DOHH2 (cell line): ENCODE data around the gene SMIM3.

ENCODE experiments used
- EZH2phosphoT487 ChIP-seq: fragments of 200-600 bp; sonication (generic); IDR thresholded peaks from 2 replicates; pipeline ENCODE4 v1.6.1; 2017; ENCODE audit warnings: borderline replicate concordance, mild to moderate bottlenecking, antibody characterized with exemption, low read length, moderate library complexity, mixed read lengths
- TF ChIP-seq, protein P1 (sequence below): fragments of 200-600 bp; sonication (generic); IDR thresholded peaks from one replicate; pipeline ENCODE4 v1.5.1; 2014; ENCODE audit warnings: antibody characterized with exemption, mild to moderate bottlenecking, low read depth, low read length; ENCODE audit not compliant: poor library complexity, severe bottlenecking

DNA sequence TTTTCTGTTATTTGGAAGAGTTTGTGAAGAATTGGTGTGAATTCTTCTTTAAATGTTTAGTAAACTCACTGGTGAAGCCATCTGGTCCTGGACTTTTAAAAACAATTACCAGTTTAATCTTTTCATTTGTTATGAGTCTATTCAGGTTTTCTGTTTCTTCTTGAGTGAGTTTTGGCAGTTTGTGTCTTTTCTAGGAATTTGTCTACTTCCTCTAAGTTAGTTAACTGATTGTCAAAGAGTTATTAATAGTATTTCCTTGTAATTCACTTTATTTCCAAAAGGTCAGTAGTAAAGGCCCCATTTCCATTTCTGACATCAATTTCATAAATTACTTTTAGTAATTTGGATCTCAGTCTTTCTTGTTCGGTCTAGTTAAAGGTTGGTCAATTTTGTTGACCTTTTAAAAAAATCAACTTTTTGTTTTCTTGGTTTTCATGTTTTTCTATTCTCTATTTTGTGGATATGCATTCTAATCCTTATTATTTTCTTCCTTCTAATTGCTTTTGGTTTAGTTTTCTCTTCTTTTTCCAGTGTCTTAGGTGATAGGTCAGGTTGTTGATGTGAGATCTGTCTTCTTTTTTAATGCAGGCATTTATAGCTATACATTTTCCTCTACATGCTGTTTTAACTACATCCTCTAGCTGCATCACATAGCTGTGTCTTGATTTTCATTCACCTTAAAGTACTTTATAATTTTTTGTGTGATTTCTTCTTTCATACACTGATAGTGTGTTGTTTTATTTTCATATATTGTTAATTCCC, 7.3 kb upstream of the SMIM3 start:
- TF ChIP-seq, protein P1, sequence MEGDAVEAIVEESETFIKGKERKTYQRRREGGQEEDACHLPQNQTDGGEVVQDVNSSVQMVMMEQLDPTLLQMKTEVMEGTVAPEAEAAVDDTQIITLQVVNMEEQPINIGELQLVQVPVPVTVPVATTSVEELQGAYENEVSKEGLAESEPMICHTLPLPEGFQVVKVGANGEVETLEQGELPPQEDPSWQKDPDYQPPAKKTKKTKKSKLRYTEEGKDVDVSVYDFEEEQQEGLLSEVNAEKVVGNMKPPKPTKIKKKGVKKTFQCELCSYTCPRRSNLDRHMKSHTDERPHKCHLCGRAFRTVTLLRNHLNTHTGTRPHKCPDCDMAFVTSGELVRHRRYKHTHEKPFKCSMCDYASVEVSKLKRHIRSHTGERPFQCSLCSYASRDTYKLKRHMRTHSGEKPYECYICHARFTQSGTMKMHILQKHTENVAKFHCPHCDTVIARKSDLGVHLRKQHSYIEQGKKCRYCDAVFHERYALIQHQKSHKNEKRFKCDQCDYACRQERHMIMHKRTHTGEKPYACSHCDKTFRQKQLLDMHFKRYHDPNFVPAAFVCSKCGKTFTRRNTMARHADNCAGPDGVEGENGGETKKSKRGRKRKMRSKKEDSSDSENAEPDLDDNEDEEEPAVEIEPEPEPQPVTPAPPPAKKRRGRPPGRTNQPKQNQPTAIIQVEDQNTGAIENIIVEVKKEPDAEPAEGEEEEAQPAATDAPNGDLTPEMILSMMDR = no peak
- TF ChIP-seq EZH2phosphoT487 = no peak
